Breast epithelium (tissue), 3 donors: ENCODE results near the gene TSR1.

Experiments
- POLR2A ChIP-seq: fragments of 450-650 bp; IDR thresholded peaks from one replicate; pipeline ENCODE4 v1.6.1; 2016; ENCODE audit warnings: antibody characterized with exemption, mild to moderate bottlenecking, moderate library complexity
- TF ChIP-seq, protein P1 (sequence below), 3 donors: fragments of 450-650 bp; IDR thresholded peaks; one replicate each; pipeline ENCODE4 v1.5.1; 2016 to 2017; ENCODE audit warnings: antibody characterized with exemption in 3 of 3, mild to moderate bottlenecking in 3 of 3, moderate library complexity in 3 of 3

DNA sequence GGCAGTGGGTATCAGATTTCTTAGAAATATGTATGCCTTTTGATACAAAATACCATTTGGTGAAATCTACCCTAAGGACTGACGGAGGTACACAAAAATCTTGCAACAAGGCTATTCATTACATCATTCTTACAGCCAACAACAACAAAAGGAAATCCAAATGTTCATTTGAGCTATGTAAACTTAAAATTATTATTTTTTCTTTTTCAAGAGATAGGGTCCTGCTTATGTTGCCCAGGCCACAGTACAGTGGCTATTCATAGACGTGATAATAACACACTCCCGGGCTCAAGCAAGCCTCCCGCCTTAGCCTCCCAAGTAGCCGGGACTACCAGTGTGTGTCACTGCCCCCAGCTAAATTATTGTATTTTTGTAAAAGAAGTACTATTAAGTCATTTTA lies 23.5 kb downstream of the TSR1 start:
- TF ChIP-seq, protein P1, sequence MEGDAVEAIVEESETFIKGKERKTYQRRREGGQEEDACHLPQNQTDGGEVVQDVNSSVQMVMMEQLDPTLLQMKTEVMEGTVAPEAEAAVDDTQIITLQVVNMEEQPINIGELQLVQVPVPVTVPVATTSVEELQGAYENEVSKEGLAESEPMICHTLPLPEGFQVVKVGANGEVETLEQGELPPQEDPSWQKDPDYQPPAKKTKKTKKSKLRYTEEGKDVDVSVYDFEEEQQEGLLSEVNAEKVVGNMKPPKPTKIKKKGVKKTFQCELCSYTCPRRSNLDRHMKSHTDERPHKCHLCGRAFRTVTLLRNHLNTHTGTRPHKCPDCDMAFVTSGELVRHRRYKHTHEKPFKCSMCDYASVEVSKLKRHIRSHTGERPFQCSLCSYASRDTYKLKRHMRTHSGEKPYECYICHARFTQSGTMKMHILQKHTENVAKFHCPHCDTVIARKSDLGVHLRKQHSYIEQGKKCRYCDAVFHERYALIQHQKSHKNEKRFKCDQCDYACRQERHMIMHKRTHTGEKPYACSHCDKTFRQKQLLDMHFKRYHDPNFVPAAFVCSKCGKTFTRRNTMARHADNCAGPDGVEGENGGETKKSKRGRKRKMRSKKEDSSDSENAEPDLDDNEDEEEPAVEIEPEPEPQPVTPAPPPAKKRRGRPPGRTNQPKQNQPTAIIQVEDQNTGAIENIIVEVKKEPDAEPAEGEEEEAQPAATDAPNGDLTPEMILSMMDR (IDR thresholded peaks at IDR 0.05), result no peak
- TF ChIP-seq POLR2A, result no peak
